ENCODE measurements around the gene ASXL2. TPM values are rescaled to one million over a fixed set of nuclear protein-coding genes. Genes with fewer than 3 reads are reported as not detected.
A peak's percentile ranks its signal among the peaks of the same experiment; 100 is the strongest.

Gene ASXL2
- total RNA-seq, 1 experiment from 2014 or later, result 32.7 TPM

- no peak overlapping the region for H3K23ac ChIP-seq (ENCODE audit: insufficient read length, low read depth, low read length)
- H3K56ac ChIP-seq (ENCODE audit: insufficient read length, low read depth, low read length), result no peak overlapping the region
- no peak overlapping the region for H3K27ac ChIP-seq (ENCODE audit: insufficient read length, low read depth, low read length)
- H2BK5ac ChIP-seq (ENCODE audit: insufficient read length, low read length), result no peak overlapping the region
- peaks cover 6 to 7% of the 10 kb centered on the region in 2 experiments for H3K4me1 Mint-ChIP-seq
- peak overlapping the region; percentile 15 for H2AFZ ChIP-seq (ENCODE audit: low read length)
- no peak overlapping the region for H2BK15ac ChIP-seq (ENCODE audit: low read depth, low read length)
- no peak overlapping the region for H2BK120ac ChIP-seq (ENCODE audit: low read depth, low read length, poor library complexity, severe bottlenecking)
- H3T11ph ChIP-seq (ENCODE audit: low read length), result no peak overlapping the region
- H2BK20ac ChIP-seq (ENCODE audit: low read depth, low read length, poor library complexity, severe bottlenecking), result no peak overlapping the region
- H3K36me3 Mint-ChIP-seq (ENCODE audit: insufficient read depth in 1 of 3, low read depth in 3 of 3), result no peaks in the 10 kb centered on the region
- no peak overlapping the region for H2BK12ac ChIP-seq (ENCODE audit: insufficient read length, low read depth, low read length)
- H3K27me3 Mint-ChIP-seq (ENCODE audit: low read depth), result peaks cover 2% of the 10 kb centered on the region; the same call in 1 of the 2 replicates
- H3K14ac ChIP-seq (ENCODE audit: insufficient read depth, low read length), result no peak overlapping the region
- H2AK5ac ChIP-seq (ENCODE audit: insufficient read length, low read length), result no peak overlapping the region
- TF ChIP-seq CTCF (conservative IDR thresholded peaks at IDR 0.05), result no peak
- H3K4me3 Mint-ChIP-seq, result no peak overlapping the region; a peak in 1 of 5 replicates
- no peaks in the 10 kb centered on the region for H3K9me3 ChIP-seq (ENCODE audit: control insufficient read depth, low read depth, low read length)
- H3K27ac Mint-ChIP-seq, result peak overlapping the region in 2 of 3 experiments; percentile 7 to 49; a peak in 2 of 7 replicates
- no peaks in the 10 kb centered on the region for H3K27me3 ChIP-seq (ENCODE audit: insufficient read depth, low read length)
- no peak overlapping the region for H3K4ac ChIP-seq (ENCODE audit: low read depth, low read length)
- no peaks in the 10 kb centered on the region for H3K79me1 ChIP-seq (ENCODE audit: insufficient read depth, low read depth, low read length, poor library complexity, severe bottlenecking)
- H3K9me3 Mint-ChIP-seq, result no peaks in the 10 kb centered on the region; a peak in 1 of 5 replicates
- peak overlapping the region; percentile 36 for H3K18ac ChIP-seq (ENCODE audit: insufficient read length, low read depth, low read length)
- H3K79me2 ChIP-seq (ENCODE audit: insufficient read depth, low read length), result no peaks in the 10 kb centered on the region
- no peak overlapping the region for H4K8ac ChIP-seq (replicated peaks; ENCODE audit: insufficient read length, low read depth, low read length)
- no peaks in the 10 kb centered on the region for H3K23me2 ChIP-seq (ENCODE audit: insufficient read length, low read depth, low read length, poor library complexity, severe bottlenecking)
- no peak for DNase-seq
- H3K4me2 ChIP-seq (ENCODE audit: insufficient read depth, insufficient read length, low read length), result no peak overlapping the region
- no peak overlapping the region for H3K9ac ChIP-seq (ENCODE audit: extremely low read depth, insufficient read length, low read length)
- no peaks in the 10 kb centered on the region for H4K20me1 ChIP-seq (ENCODE audit: control insufficient read depth, insufficient read depth, insufficient read length)
- no peak overlapping the region for H4K91ac ChIP-seq (ENCODE audit: insufficient read length, low read depth, low read length)
- H4K5ac ChIP-seq (ENCODE audit: insufficient read length, low read depth, low read length), result no peak overlapping the region
- no peaks in the 10 kb centered on the region for H3K4me1 ChIP-seq (ENCODE audit: insufficient read depth, low read length)
Measured at GRCh38 chr2:25895610-25896009, 17.3 kb upstream of the ASXL2 start.
